ENCODE data around the gene ZNF474. TPM values are rescaled to one million over a fixed set of nuclear protein-coding genes. Genes with fewer than 3 reads are reported as not detected.

ZNF474 gene
- total and polyA plus RNA-seq, 3 donors from 2014 or later, result 3.7 to 16.4 (median 7.1) TPM

- Histone ChIP-seq H3K4me3 (no peak overlapping the region), H3K27me3 (no peaks in the 10 kb centered on the region), H3K27ac (no peak overlapping the region), H3K9me3 (no peaks in the 10 kb centered on the region), H3K36me3 (ENCODE audit: low read depth, missing control alignments) (no peaks in the 10 kb centered on the region), H3K4me1 (no peaks in the 10 kb centered on the region)
- TF ChIP-seq POLR2A (IDR thresholded peaks at IDR 0.05) (no peak), CTCF (IDR thresholded peaks at IDR 0.05) (no peak)
- intact Hi-C loops (cut with DNase I; ENCODE audit: low total_unique reads), result no loop called here
- 91 to 98% methylated on average over 2 of the region's 2 CpGs for WGBS, 2 donors
- no peak for DNase-seq
Observed at GRCh38 chr5:122124766-122125165, 4.6 kb upstream of the ZNF474 start.

- intact Hi-C loops (cut with DNase I; ENCODE audit: low total_unique reads), result no loop called here
- Histone ChIP-seq H3K27ac (peak overlapping the region in 1 of 2 donors; percentile 65), H3K4me3 (no peak overlapping the region), H3K9me3 (no peaks in the 10 kb centered on the region), H3K27me3 (no peaks in the 10 kb centered on the region), H3K4me1 (no peaks in the 10 kb centered on the region), H3K36me3 (ENCODE audit: low read depth, missing control alignments) (no peaks in the 10 kb centered on the region)
- TF ChIP-seq POLR2A (IDR thresholded peaks at IDR 0.05), result no peak
- TF ChIP-seq CTCF (IDR thresholded peaks at IDR 0.05), result no peak
- 51 to 58% methylated on average over 2 of the region's 2 CpGs for WGBS, 2 donors
- no peak for DNase-seq
Observed at GRCh38 chr5:122126177-122126755, 3.1 kb upstream of the ZNF474 start.

- no peak for TF ChIP-seq POLR2A (IDR thresholded peaks at IDR 0.05)
- H3K4me3 ChIP-seq, result no peak overlapping the region
- peak; percentile 32 for DNase-seq
- 49 to 56% methylated on average over 10 of the region's 10 CpGs for WGBS, 2 donors
- no peaks in the 10 kb centered on the region for H3K4me1 ChIP-seq
- H3K27ac ChIP-seq, result peak overlapping the region; percentile 4 to 65
- no peaks in the 10 kb centered on the region for H3K36me3 ChIP-seq (ENCODE audit: low read depth, missing control alignments)
- H3K27me3 ChIP-seq, result no peaks in the 10 kb centered on the region
- intact Hi-C loops (cut with DNase I; ENCODE audit: low total_unique reads), result no loop called here
- no peaks in the 10 kb centered on the region for H3K9me3 ChIP-seq
Observed at GRCh38 chr5:122126756-122127321, 2.5 kb upstream of the ZNF474 start.

- H3K4me1 ChIP-seq, result no peaks in the 10 kb centered on the region
- DNase-seq, result no peak
- no peaks in the 10 kb centered on the region for H3K36me3 ChIP-seq (ENCODE audit: low read depth, missing control alignments)
- no peak for TF ChIP-seq POLR2A (IDR thresholded peaks at IDR 0.05)
- TF ChIP-seq CTCF (IDR thresholded peaks at IDR 0.05), result no peak
- intact Hi-C loops (cut with DNase I; ENCODE audit: low total_unique reads), result no loop called here
- no peak overlapping the region for H3K4me3 ChIP-seq
- no peaks in the 10 kb centered on the region for H3K9me3 ChIP-seq
- no peak overlapping the region for H3K27ac ChIP-seq
- 89 to 90% methylated on average over 2 of the region's 2 CpGs for WGBS, 2 donors
- H3K27me3 ChIP-seq, result no peaks in the 10 kb centered on the region
Observed at GRCh38 chr5:122130152-122130551, 806 bp downstream of the ZNF474 start.

GRCh38 chr5:122137702-122138101 is 8.4 kb downstream of the ZNF474 start:
- TF ChIP-seq POLR2A (IDR thresholded peaks at IDR 0.05), result no peak
- TF ChIP-seq CTCF (IDR thresholded peaks at IDR 0.05), result no peak
- H3K36me3 ChIP-seq (ENCODE audit: low read depth, missing control alignments), result no peaks in the 10 kb centered on the region
- no peak overlapping the region for H3K27ac ChIP-seq
- no peaks in the 10 kb centered on the region for H3K4me1 ChIP-seq
- H3K27me3 ChIP-seq, result no peaks in the 10 kb centered on the region
- H3K9me3 ChIP-seq, result no peaks in the 10 kb centered on the region
- no peak for DNase-seq
- intact Hi-C loops (cut with DNase I; ENCODE audit: low total_unique reads), result no loop called here
- H3K4me3 ChIP-seq, result no peak overlapping the region
- WGBS, 2 donors, result 82 to 85% methylated on average over 4 of the region's 4 CpGs
